HepG2 (cell line): ENCODE data around the gene TTLL10.

Source experiments
- KDM5A ChIP-seq: fragments of 200-600 bp; sonication (generic); IDR thresholded peaks from 2 replicates; pipeline ENCODE4 v1.7.0; 2018; ENCODE audit warnings: antibody characterized with exemption, mild to moderate bottlenecking, low read length, borderline replicate concordance
- MBNL3 ChIP-seq: fragments of 250-450 bp; sonication (Bioruptor Pico); conservative IDR thresholded peaks from 2 replicates; pipeline ENCODE4 v1.8.0; 2022; ENCODE audit warnings: mild to moderate bottlenecking, inconsistent platforms
- RBM39 ChIP-seq: fragments of 200-400 bp; formaldehyde crosslinking; IDR thresholded peaks from one replicate; pipeline ENCODE4 v1.6.1; 2018; ENCODE audit warnings: antibody characterized with exemption, mild to moderate bottlenecking, low read depth, low read length; ENCODE audit not compliant: poor library complexity, severe bottlenecking
- RORA ChIP-seq: sonication (generic); formaldehyde crosslinking; IDR thresholded peaks from 2 replicates; pipeline ENCODE4 v1.5.0; 2020; ENCODE audit warnings: mild to moderate bottlenecking, missing genetic modification reagents, moderate library complexity
- TAF1 ChIP-seq: sonication (generic); formaldehyde crosslinking; IDR thresholded peaks from 2 replicates; pipeline ENCODE4 v1.4.0; 2020; ENCODE audit warnings: missing genetic modification reagents
- TP53 ChIP-seq: sonication (generic); formaldehyde crosslinking; conservative IDR thresholded peaks from 2 replicates; pipeline ENCODE4 v1.4.0; 2020; ENCODE audit warnings: missing genetic modification reagents
- ZNF136 ChIP-seq: sonication (generic); formaldehyde crosslinking; IDR thresholded peaks from 2 replicates; pipeline ENCODE4 v1.8.1; 2022; ENCODE audit warnings: low read depth, mild to moderate bottlenecking, moderate library complexity, missing genetic modification reagents
- ZNF775 ChIP-seq: sonication (generic); formaldehyde crosslinking; IDR thresholded peaks from 2 replicates; pipeline ENCODE4 v1.4.0; 2020; ENCODE audit warnings: missing genetic modification reagents, mild to moderate bottlenecking, moderate library complexity, borderline replicate concordance
- TF ChIP-seq, protein P1 (sequence below): sonication (generic); formaldehyde crosslinking; IDR thresholded peaks from 2 replicates; pipeline ENCODE4 v1.5.0; 2020; ENCODE audit warnings: mild to moderate bottlenecking, missing genetic modification reagents, moderate library complexity
- TF ChIP-seq, protein P2 (sequence below): sonication (generic); formaldehyde crosslinking; IDR thresholded peaks from 2 replicates; pipeline ENCODE4 v1.5.1; 2020; ENCODE audit warnings: mild to moderate bottlenecking, missing genetic modification reagents
- TF ChIP-seq, protein P3 (sequence below): IDR thresholded peaks from 2 replicates; pipeline ENCODE4 v1.6.1; 2016; ENCODE audit warnings: missing genetic modification reagents, missing compliant biosample characterization

DNA sequence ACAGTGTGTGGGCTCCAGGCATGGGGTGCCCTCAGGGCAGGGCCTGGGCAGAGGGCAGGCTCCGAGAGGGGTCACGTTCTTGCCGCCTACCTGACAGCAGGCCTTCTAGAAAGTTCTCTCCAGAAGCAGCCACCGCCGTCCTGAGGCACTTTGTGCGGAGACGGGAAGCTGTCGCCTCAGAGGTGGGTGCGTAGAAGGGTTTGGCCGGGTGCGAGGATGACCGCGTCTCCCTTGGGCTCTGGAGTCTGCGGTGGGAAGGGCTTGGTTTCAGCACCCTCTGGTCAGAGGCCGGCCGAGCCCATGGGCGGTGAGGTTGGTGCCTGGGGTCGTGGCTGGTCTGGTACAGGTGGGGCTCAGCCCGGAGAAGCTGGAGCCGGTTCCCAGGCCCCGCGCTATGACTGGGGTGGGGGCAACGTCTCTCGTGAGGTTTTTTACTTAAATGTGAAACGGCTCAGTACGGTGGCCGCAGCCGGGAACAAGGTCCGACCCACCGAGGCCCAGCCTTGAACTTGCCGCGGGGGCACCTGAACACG, 10.1 kb upstream of the TTLL10 start:
- TF ChIP-seq ZNF136 (CRISPR knock-in tag) (no peak), RBM39 (no peak), TP53 (CRISPR knock-in tag) (no peak), ZNF775 (CRISPR knock-in tag) (no peak), KDM5A (no peak), RORA (CRISPR knock-in tag) (no peak), MBNL3 (CRISPR knock-in tag) (no peak), TAF1 (CRISPR knock-in tag) (no peak)
- TF ChIP-seq, protein P1, sequence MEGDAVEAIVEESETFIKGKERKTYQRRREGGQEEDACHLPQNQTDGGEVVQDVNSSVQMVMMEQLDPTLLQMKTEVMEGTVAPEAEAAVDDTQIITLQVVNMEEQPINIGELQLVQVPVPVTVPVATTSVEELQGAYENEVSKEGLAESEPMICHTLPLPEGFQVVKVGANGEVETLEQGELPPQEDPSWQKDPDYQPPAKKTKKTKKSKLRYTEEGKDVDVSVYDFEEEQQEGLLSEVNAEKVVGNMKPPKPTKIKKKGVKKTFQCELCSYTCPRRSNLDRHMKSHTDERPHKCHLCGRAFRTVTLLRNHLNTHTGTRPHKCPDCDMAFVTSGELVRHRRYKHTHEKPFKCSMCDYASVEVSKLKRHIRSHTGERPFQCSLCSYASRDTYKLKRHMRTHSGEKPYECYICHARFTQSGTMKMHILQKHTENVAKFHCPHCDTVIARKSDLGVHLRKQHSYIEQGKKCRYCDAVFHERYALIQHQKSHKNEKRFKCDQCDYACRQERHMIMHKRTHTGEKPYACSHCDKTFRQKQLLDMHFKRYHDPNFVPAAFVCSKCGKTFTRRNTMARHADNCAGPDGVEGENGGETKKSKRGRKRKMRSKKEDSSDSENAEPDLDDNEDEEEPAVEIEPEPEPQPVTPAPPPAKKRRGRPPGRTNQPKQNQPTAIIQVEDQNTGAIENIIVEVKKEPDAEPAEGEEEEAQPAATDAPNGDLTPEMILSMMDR (CRISPR knock-in tag): no peak
- TF ChIP-seq, protein P2, sequence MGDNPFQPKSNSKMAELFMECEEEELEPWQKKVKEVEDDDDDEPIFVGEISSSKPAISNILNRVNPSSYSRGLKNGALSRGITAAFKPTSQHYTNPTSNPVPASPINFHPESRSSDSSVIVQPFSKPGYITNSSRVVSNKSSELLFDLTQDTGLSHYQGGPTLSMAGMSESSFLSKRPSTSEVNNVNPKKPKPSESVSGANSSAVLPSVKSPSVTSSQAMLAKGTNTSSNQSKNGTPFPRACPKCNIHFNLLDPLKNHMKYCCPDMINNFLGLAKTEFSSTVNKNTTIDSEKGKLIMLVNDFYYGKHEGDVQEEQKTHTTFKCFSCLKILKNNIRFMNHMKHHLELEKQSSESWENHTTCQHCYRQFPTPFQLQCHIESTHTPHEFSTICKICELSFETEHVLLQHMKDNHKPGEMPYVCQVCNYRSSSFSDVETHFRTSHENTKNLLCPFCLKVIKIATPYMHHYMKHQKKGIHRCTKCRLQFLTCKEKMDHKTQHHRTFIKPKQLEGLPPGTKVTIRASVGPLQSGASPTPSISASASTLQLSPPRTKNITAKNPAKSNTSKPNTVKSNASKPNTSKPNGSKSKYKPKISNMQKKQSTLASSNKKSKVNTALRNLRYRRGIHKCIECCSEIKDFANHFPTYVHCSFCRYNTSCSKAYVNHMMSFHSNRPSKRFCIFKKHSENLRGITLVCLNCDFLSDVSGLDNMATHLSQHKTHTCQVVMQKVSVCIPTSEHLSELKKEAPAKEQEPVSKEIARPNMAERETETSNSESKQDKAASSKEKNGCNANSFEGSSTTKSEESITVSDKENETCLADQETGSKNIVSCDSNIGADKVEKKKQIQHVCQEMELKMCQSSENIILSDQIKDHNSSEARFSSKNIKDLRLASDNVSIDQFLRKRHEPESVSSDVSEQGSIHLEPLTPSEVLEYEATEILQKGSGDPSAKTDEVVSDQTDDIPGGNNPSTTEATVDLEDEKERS (CRISPR knock-in tag): no peak
- TF ChIP-seq, protein P3, sequence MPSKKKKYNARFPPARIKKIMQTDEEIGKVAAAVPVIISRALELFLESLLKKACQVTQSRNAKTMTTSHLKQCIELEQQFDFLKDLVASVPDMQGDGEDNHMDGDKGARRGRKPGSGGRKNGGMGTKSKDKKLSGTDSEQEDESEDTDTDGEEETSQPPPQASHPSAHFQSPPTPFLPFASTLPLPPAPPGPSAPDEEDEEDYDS (CRISPR knock-in tag): no peak
